GM12873 (cell line): Measurements from ENCODE around the gene STUM.

Experiments used
- TF ChIP-seq, protein P1 (sequence below): IDR thresholded peaks from 2 replicates; pipeline ENCODE4 v1.5.1; 2012; ENCODE audit warnings: low read depth, mild to moderate bottlenecking, moderate library complexity, low read length, control low read depth; ENCODE audit not compliant: insufficient read depth; ENCODE audit errors: missing control alignments

STUM gene

DNA sequence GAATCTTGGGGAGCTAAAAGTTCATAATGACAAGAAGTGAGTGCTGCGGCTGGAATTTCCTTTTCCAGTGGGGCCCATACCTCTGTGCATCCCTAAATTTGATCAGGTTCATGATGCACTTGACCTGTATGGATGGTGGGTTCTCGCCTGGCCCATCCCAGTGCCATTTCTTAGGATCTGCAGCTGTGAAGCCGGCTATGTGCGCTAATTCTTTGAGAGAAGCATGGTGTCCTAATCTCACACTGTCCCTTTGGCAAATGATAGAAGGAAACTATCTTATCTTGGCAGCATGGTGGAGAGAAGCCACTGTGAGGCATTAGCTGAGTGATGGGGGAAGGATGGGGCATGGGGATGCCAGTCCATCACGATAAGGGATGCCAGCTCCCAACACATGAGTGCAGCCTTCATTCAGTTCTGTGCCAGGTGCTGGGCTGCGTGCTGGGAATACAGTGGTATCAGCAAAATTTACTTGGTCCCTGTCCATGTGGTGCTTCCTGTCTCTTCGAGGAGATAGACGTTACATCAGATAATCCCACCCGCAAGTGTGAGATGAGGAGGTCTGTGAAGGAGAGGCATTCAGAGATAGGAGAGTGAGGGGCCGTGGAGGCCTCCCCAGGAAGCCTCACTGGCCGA, 30.5 kb downstream of the STUM start:
- TF ChIP-seq, protein P1, sequence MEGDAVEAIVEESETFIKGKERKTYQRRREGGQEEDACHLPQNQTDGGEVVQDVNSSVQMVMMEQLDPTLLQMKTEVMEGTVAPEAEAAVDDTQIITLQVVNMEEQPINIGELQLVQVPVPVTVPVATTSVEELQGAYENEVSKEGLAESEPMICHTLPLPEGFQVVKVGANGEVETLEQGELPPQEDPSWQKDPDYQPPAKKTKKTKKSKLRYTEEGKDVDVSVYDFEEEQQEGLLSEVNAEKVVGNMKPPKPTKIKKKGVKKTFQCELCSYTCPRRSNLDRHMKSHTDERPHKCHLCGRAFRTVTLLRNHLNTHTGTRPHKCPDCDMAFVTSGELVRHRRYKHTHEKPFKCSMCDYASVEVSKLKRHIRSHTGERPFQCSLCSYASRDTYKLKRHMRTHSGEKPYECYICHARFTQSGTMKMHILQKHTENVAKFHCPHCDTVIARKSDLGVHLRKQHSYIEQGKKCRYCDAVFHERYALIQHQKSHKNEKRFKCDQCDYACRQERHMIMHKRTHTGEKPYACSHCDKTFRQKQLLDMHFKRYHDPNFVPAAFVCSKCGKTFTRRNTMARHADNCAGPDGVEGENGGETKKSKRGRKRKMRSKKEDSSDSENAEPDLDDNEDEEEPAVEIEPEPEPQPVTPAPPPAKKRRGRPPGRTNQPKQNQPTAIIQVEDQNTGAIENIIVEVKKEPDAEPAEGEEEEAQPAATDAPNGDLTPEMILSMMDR = no peak

DNA sequence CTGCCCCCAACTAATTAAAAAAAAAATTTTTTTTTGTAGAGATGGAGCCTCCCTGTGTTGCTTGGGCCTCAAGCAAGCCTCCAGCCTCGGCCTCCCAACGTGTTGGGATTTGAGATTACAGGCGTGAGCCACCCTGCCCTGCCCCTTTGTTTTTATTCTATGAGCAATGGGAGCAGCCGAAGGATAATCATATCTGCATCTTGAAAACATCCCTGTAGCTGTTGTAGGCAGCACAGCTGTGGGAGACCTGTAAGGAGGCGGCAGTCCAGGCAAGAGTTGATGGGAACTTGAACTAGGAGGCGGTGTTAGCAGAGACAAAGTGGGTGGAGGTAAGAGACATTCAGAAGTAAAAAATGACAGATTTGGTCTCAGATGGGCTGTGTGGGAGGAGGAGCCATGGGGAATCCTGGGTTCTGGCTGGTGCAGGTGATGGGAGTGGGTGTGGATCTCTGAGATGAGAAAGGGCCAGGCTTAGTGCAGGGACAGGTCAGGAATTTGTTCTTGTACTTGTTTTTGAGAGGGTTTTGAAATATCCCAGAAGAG, 31.3 kb downstream of the STUM start:
- TF ChIP-seq, protein P1 = no peak

DNA sequence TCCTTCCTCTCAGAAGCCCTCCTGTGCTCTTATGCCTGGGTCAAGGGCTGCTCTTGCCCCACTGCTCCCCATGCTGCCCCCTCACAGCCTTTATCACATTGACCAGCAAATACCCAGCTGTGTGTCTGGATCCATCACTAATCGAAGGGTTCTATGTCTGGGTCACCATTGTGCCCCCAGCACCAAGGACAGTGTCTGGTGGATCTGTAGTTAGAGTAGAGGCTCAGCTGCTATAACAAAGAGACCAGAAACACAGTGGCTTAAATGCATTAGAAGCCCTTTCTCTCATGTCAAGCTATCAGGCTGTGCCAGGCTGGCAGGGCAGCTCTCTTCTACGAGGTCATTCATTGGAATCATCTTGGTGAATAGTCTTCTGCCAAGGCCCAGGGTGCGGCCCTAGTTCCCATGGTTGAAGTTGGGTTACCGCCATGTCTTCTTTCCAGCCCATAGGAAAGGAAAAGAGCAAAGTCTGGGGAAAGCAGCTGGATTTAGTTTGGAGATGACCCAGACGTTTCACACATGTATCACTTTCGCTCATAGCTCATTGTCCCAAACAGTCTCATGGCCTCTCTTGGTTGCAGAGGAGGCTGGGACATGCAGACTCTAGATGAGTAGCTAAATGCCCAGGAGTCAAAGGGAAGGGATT, 32.2 kb downstream of the STUM start:
- TF ChIP-seq, protein P1 = no peak

DNA sequence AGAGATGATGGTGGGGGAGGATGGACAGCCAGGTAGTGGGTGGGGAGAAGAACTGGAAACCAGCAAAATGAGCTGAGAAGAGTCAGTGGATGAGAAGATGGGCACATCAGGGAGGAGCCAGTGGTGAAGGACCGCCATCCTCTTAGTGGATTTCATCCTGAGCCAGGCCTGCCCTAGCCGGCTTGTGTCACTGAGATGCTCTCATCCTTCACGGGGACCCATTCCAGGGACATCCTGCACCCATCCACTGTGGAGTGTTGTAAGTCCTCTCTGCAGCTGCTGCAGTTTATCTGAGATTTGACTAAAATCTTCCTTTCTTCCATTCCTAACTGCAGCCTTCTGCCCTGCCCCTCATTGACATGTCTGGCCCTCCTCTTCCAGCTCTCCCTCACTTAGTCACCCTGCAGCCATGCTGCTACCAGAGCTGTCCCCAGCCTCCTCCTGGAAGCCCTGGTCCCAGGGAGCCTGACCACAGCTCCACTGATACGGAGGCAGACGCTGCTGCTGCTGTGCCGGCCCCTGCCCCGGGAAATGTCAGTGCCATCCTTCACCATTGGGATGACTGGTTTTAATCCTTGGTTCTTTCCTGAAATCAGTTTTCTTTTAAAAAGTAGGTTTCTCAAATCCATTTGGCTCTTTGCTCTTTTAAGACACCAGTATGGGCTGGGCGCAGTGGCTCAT, 33.2 kb downstream of the STUM start:
- TF ChIP-seq, protein P1 = no peak

DNA sequence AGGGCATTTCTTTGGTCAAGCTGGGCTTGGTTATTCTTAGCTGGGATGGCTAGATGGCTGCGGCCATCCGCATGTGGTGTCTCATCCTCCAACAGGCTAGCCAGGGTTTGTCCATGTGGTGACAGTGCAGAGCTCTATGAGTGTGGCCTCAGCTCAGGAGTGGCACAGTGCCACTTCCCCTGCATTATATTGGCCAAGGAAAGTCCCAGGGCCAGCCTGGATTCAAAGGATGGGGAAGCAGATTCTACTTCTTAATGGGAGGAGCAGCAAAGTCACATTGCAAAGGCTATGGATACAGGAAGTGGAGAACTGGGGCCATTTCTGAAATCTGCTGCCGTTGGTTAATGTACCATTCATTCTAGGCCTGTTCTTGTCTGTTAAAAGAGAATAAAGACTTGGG, 34.4 kb downstream of the STUM start:
- TF ChIP-seq, protein P1 = no peak

DNA sequence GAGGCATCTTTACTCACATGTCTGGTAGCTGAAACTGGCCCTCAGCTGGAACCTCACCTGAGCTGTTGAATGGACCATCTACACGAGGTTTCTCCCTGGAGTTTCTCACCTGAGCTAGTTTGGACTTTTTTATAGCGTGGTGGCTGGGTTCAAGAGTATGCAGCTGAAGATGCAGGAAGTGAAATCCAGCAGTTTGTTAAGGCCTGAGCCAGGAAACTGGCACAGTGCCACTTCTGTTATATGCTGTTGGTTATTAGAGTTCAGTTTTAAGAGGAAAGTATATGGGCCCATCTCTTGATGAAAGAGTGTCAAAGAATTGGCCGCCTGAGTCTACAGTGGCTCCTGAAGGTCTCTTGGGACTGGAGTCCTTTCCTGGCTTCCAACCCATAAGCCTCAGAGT, 35.6 kb downstream of the STUM start:
- TF ChIP-seq, protein P1 = no peak

DNA sequence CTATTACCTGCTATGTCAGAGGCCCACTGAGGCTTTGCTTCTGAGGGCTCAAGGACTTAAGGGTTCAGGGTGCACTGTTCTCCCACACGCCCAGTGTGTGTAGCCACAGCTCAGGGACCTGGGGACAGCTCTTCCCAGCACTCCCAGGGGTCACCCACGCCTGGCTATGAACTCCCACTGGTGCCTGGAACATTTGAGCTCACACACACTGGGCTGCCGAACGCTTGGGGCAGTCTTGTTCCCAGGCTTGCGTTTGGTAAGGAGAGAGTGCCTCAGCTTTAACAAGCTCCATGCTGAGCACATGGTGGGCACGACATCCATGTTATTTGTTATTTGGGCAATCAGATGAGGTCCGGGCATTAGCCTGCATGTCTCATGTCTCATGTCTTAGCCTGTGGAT, 37.6 kb downstream of the STUM start:
- TF ChIP-seq, protein P1 = no peak
